Activated gamma-delta T cell (primary cell): ENCODE results near the gene MPST.

ENCODE experiments used
- DNase-seq: peaks from one replicate; lab custom pipeline; 2025; lab: John Stamatoyannopoulos, UW

The MPST gene

DNA sequence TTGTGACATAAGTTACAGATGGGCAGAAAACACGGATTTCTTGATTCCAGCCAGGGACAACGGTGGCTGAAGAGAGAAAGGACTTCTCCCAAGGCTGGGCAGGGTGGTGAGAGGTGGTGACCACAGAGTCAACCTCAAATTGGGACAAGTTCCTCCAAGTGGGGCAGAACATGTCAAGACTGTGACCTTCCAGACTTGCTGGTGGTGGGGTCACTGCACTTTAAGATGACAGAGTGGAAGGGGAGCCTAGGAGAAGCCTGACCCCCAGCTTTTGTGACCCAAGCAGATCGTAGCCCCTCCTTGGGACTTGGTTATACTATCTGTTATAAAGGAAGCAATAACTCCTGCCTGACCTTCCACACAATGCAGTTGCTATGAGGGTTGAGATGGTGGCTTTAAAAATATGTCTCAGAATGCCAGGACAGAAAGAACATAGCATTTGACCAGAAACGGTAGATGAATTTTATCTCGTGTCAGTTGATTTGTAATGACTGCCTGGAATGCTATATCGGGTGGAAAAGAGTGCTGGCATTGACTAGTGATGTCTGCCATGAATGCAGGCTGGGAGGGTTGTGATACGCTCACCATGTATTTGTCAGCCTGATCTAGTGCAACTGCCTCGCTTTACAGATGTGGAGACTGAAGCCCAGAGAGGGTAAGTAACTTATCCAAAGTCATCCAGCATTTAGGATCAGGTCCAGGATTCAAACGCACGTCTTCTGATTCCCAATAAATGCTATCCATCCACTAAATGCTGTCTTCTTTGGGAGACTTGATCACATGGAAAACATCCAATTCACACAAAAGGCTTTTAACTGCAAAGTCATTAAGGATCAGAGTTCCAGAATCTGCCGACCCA lies 18.6 kb upstream of the MPST start:
- DNase-seq = no peak

DNA sequence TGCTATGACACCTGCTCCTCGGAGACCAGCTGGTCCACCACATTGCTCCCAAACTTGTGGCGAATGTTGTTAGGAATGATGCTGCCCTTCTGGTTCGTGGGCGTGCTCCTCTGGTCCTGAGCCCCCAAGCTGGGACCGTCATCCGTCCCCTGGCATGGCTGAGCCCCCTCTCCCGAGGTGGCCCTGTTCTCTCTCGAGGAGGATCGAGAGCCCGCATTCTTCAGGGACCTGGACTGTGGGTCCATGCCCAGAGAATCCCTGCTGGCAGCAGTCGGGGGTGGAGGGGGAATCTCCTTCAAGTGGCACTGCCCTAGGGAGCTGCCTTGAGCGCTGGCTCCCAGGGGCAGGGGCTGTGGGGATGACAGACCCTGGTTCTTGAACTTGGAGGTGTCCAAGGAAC lies 17.7 kb upstream of the MPST start:
- no peak for DNase-seq

DNA sequence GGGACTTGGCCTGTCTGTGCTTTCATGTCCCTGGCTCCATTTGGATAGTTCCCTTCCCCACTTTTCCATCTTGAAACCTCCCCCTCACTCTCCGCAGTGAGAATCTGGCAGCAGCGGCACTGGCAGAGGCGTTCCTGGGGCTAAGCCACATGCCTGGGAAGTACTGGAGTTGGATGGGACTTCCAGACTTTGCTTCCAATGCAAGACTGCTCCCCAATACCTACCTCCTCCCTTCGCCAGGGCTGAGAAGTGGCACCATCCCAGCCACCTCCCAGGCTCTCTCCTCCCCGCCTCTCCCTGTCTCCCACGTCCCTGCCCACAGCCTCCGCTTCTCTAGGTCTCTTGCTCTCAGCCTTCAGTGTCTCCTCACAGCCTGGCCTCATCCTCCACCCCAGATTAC lies 16.9 kb upstream of the MPST start:
- DNase-seq = no peak

DNA sequence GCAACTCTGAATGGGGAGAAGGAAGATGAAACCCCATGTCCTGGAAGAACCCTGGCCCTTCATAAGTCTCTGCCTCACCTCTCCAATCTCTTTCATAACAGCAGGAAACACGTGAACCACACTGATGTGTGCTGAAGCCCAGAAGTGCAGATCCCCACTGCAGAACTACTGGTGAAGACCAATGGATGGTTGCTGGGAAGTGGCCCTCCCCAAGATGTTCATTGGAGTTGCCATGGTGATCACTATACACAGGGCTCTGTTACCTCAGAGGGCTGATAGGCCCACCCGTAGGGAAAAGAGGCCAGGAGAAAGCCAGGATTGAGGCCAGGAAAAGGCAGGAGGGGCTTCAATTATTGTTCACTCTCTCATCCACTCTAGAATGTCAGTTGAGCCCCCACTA lies 11.9 kb upstream of the MPST start:
- DNase-seq = no peak

DNA sequence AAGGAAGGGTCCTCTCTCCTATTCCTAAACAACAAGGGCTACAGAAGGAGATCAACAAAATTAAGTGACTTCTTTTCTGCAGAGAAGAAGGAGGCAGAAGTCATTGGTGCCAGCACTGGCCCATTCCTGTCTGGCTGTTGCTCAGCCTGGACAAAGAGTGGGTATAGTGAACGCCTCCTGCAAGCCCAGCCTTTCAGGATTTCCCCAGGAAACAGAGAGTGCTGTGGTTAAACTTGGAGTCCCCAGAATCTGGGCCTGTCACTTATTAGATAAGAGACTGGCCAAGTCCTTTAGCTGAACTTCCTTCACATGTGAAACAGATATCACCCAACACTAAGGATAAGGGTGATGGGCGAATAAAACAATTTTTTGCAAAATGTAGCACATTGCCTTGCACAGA lies 11.2 kb upstream of the MPST start:
- DNase-seq = no peak

DNA sequence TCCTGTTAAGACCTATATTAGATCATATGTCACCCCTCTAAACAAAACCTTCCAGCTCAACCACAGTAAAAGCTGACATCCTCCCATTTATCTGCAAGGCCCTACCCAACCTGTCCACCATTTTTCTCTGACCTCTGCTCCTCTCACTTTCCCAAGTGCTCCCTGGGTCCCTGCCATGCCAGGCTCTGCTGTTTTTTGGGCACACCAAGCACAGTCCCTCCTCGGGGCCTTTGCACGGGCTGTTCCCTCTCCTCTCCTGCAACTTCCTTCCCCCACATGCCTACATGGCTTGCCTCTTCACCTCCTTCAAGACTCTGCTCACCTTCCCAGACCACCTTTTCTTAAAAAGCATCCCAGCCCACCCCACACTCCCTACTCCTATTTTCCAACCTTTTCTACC lies 10.1 kb upstream of the MPST start:
- DNase-seq = no peak

DNA sequence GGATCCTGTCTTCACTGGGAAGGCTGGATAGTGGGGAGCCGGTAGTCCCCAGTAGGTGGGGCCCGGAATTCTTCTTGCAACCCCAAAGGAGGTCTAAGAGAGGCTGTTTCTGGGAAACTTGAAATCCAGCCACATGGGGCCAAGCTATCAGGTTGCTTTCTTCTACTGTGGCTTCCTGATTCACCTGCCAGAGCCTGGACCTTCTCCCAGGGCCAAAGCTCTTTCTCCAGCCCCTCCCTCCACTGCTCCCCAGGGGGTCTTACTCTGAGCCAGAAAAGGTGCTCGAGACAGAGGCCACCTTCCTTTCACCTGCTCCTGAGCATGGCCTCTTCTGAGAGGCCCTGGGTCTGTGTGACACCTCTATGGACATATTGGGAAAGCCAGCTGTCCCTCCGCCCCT lies 9.4 kb upstream of the MPST start:
- DNase-seq = no peak

DNA sequence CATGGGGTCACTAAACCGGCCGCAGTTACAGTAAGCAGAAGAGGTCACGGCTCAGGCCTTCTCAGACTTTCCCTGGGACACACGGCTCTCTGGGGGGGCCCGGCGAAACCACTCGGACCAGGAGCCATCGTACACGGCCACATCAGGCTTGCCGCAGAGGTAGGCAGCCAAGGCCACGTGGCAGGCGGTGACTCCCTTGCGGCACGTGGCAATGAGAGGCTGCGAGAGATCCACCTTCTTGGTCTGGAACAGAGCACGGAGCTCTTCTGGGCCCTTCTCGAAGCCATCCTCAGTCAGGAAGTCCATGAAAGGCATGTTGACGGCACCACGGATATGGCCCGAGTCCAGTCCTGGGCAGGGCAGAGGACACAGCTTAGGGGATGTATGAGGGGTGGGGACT lies 8.6 kb upstream of the MPST start:
- no peak for DNase-seq

DNA sequence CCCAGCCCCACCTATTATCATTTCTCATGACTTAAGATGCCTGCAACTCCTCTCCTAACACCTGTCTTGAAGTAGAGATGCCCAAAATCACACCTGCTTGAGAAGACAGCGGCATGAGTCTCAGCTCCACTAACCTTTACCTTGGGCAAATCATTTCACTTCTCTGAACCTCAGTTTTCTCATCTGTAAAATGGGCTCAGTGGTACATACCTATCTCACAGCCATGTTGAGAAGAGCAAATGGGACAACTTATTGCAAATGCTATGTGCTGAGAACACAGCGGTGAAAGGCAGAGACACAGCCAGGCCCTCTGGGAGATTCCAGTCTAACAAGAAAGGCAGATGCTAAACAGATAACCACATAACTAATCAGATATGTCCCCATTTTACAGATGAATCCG lies 8.1 kb upstream of the MPST start:
- DNase-seq = no peak

DNA sequence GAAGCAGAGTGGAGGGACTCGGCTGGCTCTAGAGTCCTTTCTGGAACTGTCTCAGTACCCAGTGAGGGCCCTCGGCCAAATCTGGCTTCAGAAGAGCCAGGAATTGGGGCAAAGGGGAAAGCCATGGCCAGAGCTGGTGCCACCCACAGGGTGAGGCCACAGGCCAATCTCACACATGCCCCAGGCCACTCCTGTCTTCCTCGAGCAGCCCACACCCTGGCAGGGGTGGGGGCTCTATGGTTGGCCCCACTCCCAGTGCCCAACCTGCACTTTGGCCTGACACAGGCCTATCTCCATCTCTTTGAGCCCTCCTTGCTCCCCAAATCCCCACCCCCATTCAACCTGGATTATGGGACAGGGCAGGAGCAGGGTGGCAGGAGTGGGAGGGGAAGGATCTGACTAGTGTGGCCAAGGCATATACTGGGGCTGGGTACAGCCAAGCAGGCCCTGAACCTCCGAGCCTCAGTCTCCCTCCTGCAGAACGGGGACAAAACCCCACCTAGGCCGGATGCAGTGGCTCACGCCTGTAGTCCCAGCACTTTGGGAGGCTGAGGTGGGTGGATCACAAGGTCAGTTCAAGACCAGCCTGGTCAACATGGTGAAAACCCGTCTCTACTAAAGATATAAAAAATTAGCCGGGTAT lies 7.2 kb upstream of the MPST start:
- DNase-seq = no peak

DNA sequence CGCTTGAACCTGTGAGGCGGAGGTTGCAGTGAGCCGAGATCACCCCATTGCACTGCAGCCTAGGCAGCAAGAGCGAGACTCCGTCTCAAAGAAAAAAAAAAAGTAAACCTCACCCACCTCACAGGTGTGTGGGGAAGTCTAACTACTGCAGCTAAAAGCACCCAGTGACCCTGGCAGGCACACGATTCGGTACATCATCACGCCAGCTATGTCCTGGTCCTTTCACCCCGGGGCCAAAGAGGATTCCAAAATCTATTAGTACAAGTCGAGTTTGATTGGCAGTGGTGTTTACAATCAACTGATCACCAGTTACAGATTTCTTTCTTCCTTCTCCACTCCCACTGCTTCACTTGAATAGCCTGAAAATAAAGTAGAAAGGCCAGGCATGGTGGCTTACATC lies 6.6 kb upstream of the MPST start:
- DNase-seq = no peak

DNA sequence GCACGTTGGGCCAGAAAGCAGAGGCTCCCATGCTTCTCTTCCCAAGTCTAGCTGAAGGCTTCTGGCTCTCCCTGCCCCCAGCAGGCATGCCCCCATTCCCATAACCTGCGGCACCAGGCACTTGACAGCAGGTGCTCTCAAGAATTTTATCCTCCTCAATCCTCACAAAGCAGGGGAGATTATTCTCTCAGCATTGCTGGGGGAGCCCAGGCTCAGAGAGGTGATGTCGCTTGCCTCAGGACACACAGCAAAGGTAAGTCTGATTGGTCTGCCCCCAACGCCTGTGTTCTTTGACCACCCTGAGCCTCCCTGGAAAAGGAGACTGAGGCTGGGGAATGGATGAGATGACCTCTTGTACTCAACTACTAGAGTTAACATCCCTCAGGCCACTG lies 5.1 kb upstream of the MPST start:
- no peak for DNase-seq

DNA sequence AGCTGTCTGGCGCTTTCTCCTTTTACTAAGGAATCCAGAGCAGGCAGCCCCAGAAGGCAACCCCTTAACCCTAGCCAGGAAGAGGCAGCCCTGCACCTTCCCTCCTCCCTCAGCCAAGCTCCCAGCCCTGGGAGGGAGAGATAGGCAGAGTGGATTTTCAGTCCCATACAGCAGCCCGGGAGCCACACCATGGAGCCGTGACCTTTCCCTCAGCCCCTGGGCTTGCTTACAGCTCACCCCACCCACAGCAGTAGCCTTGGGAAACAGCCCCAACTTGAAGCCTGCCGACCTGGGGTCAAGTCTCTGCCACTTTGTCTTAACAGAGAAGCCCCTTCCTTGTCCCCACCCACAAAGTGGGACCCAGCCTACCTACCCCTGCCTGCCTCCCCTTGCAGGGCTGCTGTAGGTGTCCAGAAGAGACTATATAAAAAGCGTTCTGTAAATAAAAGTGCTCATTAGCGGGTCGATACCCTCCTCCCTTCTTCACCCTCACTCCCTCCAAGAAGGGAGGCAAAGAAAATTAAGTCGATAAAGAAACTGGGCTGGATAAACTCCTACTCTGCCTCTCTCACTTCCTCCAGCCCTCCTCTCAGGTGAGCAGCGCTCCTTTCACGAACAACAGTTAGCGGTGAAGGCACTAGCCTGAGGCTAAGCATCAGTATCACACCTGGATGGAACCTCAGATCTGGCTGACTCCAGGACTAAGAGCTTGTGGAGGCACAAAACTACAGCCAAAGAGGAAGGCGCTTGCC lies 4.5 kb upstream of the MPST start:
- no peak for DNase-seq

DNA sequence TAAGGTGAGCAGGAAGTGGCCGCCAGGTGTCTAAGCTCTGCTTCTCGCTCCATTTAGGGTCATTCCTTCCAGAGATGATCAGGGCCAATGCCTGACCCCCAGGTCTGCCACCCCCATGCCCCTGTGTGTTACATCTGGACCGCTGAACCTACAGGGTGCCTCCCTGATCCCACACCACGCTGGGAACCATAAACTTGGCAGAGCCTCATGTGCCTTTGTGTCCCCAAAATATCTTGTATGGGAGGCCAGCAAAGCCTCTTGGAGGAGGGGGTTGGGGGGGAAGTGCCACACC lies 4.0 kb upstream of the MPST start:
- no peak for DNase-seq

DNA sequence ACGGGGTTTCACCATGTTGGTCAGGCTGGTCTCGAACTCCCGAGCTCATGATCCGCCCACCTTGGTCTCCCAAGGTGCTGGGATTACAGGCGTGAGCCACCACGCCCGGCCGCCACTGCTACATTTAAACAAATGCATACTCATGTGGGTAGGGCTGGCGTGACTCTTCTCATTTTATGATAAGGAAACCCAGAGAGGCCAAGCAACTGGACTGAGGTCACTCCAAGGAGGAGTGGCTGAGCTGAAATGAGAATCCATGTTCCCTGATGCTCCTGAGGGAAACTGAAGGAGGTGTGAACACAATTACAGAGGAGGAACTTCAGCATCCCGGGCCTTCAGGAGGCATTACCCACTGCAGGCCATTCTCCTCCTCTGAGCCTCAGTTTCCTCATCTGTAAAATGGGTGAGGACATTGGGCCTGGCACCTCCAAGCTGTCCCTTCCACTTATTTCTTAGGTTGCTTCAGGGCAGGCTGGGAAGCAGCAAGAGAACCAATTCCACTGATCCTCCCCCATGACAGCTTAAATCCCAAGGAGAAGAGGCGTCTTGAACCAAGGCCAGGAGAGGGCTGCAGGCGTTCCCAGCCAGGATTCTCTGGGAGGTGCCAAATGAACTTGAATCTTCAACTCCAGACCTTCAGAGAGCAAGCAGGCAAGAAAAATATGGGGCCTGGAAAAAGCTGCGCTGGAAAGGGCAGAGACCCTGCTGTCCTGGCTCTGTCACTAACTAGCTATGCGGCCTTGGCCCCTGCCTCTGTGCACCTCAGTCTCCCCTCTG lies 3.2 kb upstream of the MPST start:
- no peak for DNase-seq

DNA sequence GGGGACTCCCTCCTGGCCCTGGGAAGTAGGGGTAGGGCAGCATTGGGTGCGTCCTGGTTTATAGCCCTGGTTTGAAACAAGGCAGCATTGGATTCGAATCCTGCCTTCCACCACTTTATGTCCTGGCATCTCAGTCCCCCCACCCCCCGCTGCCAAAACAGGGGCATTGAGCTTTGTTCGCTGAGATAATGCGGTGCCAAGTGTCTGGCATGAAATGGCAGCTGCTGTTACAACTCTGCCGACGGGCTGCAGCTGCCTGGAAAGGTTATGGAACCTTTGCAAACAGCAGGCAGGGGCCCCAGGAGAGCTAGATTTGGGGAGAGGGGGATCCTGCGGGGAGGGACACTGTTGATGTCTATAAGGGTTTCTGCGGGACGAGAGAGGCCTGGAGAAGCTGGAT lies 2.2 kb upstream of the MPST start:
- DNase-seq = no peak

DNA sequence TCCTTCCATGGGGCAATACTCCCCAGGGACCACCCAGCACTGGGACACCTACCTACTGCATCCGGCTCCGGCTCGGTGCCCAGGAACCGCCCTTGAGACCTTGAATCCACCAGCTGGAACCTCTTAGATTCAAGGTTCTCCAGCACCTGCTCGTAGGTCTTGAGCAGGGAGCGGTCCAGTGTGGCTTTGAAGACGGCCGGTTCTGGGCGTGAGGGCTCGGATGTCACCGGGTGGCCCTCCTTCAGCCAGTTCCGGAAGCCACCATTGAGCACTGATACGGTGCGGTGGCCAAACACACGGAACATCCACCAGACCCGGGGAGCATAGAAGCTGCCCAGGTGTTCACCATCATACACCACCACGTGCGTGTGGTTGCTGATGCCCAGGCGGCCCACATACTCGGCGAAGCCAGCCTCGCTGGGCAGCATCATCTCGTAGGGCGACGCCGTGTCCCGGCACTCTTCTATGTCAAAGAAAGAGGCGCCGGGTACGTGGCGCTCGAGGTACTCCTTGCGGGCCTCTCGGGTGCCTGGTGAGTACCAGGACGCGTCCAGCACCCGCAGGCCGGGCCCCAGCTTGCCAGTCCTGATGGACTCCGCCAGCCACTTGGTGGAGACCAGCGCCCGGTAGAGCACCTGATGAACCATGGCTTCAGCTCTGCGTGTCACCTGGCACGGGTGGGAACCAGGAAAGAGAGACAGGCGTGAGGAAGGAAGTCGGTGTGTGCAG lies 1.3 kb upstream of the MPST start:
- no peak for DNase-seq

DNA sequence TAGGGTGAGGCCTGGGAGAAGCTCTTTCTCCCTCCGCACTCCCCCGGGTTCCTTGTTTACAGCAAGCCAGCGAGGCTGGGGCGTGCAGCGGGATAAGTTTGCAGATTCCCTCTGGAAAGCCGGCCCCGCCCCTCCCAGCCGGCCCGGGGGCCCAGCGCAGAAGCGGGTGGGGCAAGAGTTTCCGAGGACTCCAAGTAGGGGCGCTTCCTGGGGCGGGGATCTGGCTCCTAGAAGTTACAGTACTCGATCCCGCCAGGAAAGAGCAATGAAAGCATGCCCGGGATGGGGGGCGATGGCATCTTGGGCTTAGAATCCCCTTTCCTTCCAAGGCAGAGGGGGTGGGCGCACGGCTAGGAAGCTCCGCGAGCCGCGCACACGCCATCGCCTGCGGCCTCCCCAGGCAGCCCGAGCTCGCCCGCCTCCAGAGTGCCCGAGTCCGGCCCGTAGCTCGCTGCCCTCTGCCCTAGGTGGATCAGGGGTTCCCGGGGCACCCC lies 680 bp upstream of the MPST start:
- DNase-seq = no peak

DNA sequence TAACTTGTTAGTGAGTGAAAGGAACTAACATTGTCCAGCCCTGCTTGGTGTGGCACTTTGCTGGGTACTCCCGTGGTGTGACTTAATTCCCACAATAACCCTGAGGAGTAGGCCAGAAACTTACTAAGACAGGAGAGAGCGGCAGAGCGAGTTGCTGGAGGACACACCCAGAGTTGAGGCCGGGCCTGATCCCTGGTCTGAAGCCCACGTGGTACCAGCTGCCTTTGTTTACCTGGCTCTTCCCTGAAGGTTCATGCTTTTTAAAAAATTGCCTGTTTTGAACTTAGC lies 594 bp downstream of the MPST start:
- no peak for DNase-seq

DNA sequence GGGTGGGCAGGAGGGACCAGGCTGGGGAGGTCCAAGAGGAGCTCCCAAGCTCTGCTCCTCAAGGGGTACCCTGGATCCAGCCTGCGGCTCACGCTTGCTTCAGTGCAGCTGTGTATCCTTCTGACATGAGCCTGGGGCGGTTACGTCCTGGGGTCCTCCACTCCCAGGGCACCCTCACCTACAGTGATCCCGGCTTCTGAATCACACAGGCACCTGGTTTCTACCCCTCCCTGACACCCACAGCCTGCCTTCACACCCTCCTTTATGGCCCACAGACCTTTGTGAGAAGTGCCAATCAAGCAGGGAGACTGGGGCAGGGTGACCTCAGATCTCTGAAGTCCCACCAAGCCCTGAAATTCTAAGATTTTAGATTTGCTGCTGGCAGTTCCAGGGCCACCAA lies 1.5 kb downstream of the MPST start:
- no peak for DNase-seq

DNA sequence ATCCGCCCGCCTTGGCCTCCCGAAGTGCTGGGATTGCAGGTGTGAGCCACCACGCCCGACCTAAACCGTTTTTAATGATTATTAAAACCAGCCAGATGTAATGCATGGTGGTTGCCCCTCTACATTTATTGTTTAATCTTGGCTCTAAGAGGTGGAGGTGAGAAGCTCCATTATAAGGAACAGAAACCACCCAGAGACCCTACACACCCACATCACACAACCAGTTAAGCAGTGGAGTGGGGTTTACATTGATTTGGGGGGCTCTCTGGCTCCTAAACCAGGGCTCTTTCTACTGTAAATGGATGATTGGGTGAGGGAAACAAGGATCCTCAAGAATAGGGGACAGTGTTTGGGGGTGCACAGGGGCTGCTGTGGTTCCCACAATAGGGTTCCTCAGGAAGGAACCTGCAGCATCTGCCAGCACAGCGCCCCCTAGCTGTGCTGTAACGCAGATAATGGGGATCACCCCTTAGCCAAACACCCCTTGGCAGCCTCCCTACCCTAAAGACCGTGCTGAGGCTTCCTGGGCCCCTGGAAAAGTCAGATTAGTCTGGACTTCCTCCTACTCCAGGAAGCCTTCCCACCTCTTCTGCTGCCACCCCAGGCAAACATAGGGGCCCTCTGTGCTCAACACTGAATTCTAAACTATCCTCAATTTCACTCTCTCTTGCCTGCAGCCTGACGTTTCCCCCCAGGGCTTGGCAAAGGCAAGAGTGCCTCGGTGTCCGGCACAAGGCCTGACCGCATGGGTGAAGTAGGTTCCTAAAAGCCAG lies 2.4 kb downstream of the MPST start:
- DNase-seq = no peak
